ENCODE measurements around the gene DNAH14. TPM values are rescaled to one million over a fixed set of nuclear protein-coding genes. Genes with fewer than 3 reads are reported as not detected.
"Not testable (repeated sequence)": the region's sequence is repeated elsewhere in the genome, so short reads cannot be mapped to it uniquely, and the experiment has no call there.

DNAH14 gene
- total and polyA plus RNA-seq, 2 of the 13 experiments (the other 11 are each of a cell fraction or from before 2014, with no cell fraction given): 4.5 to 27.5 TPM

- TF ChIP-seq, protein P1, sequence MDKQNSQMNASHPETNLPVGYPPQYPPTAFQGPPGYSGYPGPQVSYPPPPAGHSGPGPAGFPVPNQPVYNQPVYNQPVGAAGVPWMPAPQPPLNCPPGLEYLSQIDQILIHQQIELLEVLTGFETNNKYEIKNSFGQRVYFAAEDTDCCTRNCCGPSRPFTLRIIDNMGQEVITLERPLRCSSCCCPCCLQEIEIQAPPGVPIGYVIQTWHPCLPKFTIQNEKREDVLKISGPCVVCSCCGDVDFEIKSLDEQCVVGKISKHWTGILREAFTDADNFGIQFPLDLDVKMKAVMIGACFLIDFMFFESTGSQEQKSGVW (CRISPR knock-in tag; IDR thresholded peaks at IDR 0.05; ENCODE audit: borderline replicate concordance): no peak
- TF ChIP-seq ZNF782 (CRISPR knock-in tag; IDR thresholded peaks at IDR 0.05; ENCODE audit: borderline replicate concordance) (no peak), ZNF512 (CRISPR knock-in tag; IDR thresholded peaks at IDR 0.05) (no peak), JUND (CRISPR knock-in tag; IDR thresholded peaks at IDR 0.05) (no peak)
Observed at GRCh38 chr1:224980181-224980580, 50.7 kb downstream of the DNAH14 start (continued).

DNA sequence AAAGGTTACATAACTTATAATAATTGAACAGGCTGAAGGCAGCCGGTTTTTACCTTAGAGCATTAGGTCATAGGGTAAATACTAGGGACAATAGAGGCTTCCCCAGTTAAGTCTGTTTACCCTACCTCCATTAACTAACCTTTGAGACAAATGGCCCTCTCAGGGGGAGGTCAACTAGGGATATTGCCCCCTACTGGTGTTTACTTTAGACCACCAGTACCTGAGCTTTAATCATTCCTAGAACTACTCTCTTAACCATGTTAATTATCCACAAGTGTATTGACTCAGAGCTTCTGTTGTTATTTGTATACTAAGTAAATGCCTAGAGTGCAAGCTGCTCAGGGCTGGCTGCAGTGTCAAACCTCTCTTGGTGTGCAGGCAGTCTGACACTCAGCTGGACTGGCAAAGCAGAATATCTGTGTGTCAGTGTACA, 52.5 kb downstream of the DNAH14 start:
- H3K4me3 ChIP-seq (replicated peaks in 1 of 3; ENCODE audit: insufficient read depth in 1 of 3, low read depth in 2 of 3, low read length in 3 of 3): peak overlapping the region in 1 of 3 experiments; percentile 8; a peak in 2 of 6 replicates
- H3K9me3 ChIP-seq (ENCODE audit: low read length); H3K27me3 ChIP-seq (ENCODE audit: control insufficient read depth in 1 of 2, insufficient read depth in 2 of 2, low read length in 2 of 2); H3K9ac ChIP-seq (ENCODE audit: insufficient read depth, low read depth, low read length); H4K20me1 ChIP-seq (ENCODE audit: insufficient read depth, low read length); CTCF ChIA-PET (ENCODE audit: low intra/inter-chr PET ratio, low total read pairs); H3K79me2 ChIP-seq (ENCODE audit: insufficient read depth, low read length); BruUV-seq (replicated peaks); H2AFZ ChIP-seq (ENCODE audit: low read length); POLR2A ChIA-PET; in situ Hi-C loops (cut with HindIII; ENCODE audit: extremely low pct_ligation_motif_present, low pct_unique_long_range_greater_than_20kb); intact Hi-C loops (cut with micrococcal nuclease; ENCODE audit: unreplicated experiment); H3K36me3 ChIP-seq (replicated peaks in 1 of 2; ENCODE audit: control insufficient read depth in 1 of 2, insufficient read depth in 2 of 2, low read length in 2 of 2); H3K27ac ChIP-seq (ENCODE audit: extremely low read length, insufficient read depth, low read length): not testable (repeated sequence)
- peak overlapping the region; percentile 49 for H3K4me2 ChIP-seq (ENCODE audit: low read depth, low read length)
- FAIRE-seq: peak; percentile 21
- 0% methylated on average over 1 of the region's 1 CpG for WGBS (ENCODE audit: low lambda C conversion rate)
- DNase-seq (ENCODE audit: low spot score): peak; percentile 81
- H3K4me1 ChIP-seq (ENCODE audit: insufficient read depth, low read length): peaks cover 14% of the 10 kb centered on the region
- ATAC-seq: peak; percentile 92
- TF ChIP-seq GATAD1 (CRISPR knock-in tag; IDR thresholded peaks at IDR 0.05): 0 out of 2 replicates have a peak, but pooled peaks have one; percentile 31
- peak; percentile 99 for TF ChIP-seq THRA (CRISPR knock-in tag; IDR thresholded peaks at IDR 0.05; ENCODE audit: borderline replicate concordance)
- 0 out of 2 replicates have a peak, but pooled peaks have one; percentile 22 for TF ChIP-seq ATF7-NPFF (CRISPR knock-in tag; IDR thresholded peaks at IDR 0.05; ENCODE audit: low read depth)
- TF ChIP-seq, protein P2, sequence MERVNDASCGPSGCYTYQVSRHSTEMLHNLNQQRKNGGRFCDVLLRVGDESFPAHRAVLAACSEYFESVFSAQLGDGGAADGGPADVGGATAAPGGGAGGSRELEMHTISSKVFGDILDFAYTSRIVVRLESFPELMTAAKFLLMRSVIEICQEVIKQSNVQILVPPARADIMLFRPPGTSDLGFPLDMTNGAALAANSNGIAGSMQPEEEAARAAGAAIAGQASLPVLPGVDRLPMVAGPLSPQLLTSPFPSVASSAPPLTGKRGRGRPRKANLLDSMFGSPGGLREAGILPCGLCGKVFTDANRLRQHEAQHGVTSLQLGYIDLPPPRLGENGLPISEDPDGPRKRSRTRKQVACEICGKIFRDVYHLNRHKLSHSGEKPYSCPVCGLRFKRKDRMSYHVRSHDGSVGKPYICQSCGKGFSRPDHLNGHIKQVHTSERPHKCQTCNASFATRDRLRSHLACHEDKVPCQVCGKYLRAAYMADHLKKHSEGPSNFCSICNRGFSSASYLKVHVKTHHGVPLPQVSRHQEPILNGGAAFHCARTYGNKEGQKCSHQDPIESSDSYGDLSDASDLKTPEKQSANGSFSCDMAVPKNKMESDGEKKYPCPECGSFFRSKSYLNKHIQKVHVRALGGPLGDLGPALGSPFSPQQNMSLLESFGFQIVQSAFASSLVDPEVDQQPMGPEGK (CRISPR knock-in tag; IDR thresholded peaks at IDR 0.05): peak; percentile 73
- TF ChIP-seq RCOR2 (CRISPR knock-in tag; IDR thresholded peaks at IDR 0.05): 0 out of 2 replicates have a peak, but pooled peaks have one; percentile 49
- peak; percentile 74 for TF ChIP-seq HNF1A (IDR thresholded peaks at IDR 0.05; ENCODE audit: low read depth)
- TF ChIP-seq HNF1A (CRISPR knock-in tag; IDR thresholded peaks at IDR 0.05; ENCODE audit: borderline replicate concordance): peak; percentile 58; the same call in 1 of the 2 replicates
